ENCODE results near the gene N4BP2. TPM values are rescaled to one million over a fixed set of nuclear protein-coding genes. Genes with fewer than 3 reads are reported as not detected.

The N4BP2 gene
- total and polyA plus RNA-seq, 3 experiments from 2014 or later, result 10.3 to 21.1 (median 18.0) TPM

DNA sequence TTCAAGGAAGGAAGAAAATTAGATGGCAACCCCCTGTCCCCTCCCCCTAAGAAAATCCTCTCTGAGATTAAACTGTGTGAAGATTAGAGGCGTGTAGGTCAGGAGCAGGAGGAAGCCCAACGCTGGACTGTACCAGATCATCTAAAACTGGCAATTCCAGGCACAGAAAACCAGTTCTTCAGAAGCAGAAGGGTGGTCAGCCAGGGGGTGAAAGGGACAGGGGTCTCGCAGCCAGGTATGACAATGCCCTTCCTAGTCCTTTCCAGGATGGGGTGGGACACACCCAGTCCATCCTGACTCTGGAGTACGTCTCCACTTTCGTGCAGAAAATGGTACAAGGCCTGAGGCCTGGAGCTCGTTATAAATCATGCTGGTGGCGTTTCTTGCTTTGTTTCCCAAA is 136.9 kb downstream of the N4BP2 start:
- ChIA-PET CTCF (interaction anchor here (1.0 to 7.7 kb wide), 4 partner anchors 33 to 124 kb away, joined by 3 to 112 read pairs (median 4); no protein-coding TSS in a partner anchor), POLR2A (interaction anchor here (2.1 kb wide), 1 partner anchor 29 kb away, joined by 8 read pairs; no protein-coding TSS in a partner anchor)
- Mint-ChIP-seq H3K27me3 (no peaks in the 10 kb centered on the region), H3K4me1 (peaks cover 48 to 77% (median 62%) of the 10 kb centered on the region in 3 donors), H3K36me3 (peaks cover 4 to 21% (median 8%) of the 10 kb centered on the region in 3 donors), H3K4me3 (peak overlapping the region; percentile 73 to 98 (median 82)), H3K27ac (peak overlapping the region; percentile 93 to 100 (median 99)), H3K9me3 (peaks cover 0 to 2% (median 0%) of the 10 kb centered on the region in 5 donors)
- Histone ChIP-seq H3K4me3 (ENCODE audit: low read length) (peak overlapping the region; percentile 59), H3K27me3 (ENCODE audit: insufficient read depth, low read length, poor library complexity, severe bottlenecking) (no peaks in the 10 kb centered on the region), H3K4me1 (ENCODE audit: insufficient read depth, low read length) (peaks cover 51% of the 10 kb centered on the region), H3K36me3 (ENCODE audit: insufficient read depth, low read length) (peaks cover 4% of the 10 kb centered on the region), H3K9me3 (ENCODE audit: low read length) (no peaks in the 10 kb centered on the region), H3K27ac (ENCODE audit: low read depth, low read length) (no peak overlapping the region)
- DNase-seq, result peak in 1 of 5 donors; percentile 43

GRCh38 chr4:40194602-40195161 is 138.0 kb downstream of the N4BP2 start:
- no peaks in the 10 kb centered on the region for H3K27me3 Mint-ChIP-seq
- peaks cover 0 to 2% (median 0%) of the 10 kb centered on the region in 5 donors for H3K9me3 Mint-ChIP-seq
- CTCF ChIA-PET, result interaction anchor here (0.6 to 7.7 kb wide), 18 partner anchors 8 to 127 kb away, joined by 3 to 112 read pairs (median 4); no protein-coding TSS in a partner anchor
- POLR2A ChIA-PET, result interaction anchor here (0.7 to 4.5 kb wide), 17 partner anchors 10 to 126 kb away, joined by 3 to 26 read pairs (median 4); no protein-coding TSS in a partner anchor
- peaks cover 49 to 68% (median 61%) of the 10 kb centered on the region in 3 donors for H3K4me1 Mint-ChIP-seq
- Histone ChIP-seq H3K36me3 (ENCODE audit: insufficient read depth, low read length) (peaks cover 11% of the 10 kb centered on the region), H3K4me1 (ENCODE audit: insufficient read depth, low read length) (peaks cover 51% of the 10 kb centered on the region), H3K4me3 (ENCODE audit: low read length) (peak overlapping the region; percentile 93), H3K9me3 (ENCODE audit: low read length) (no peaks in the 10 kb centered on the region), H3K27ac (ENCODE audit: low read depth, low read length) (peak overlapping the region; percentile 35), H3K27me3 (ENCODE audit: insufficient read depth, low read length, poor library complexity, severe bottlenecking) (no peaks in the 10 kb centered on the region)
- peak in 4 of 5 donors; percentile 29 to 84 (median 74) for DNase-seq
- H3K27ac Mint-ChIP-seq, result peak overlapping the region; percentile 94 to 100 (median 99)
- H3K36me3 Mint-ChIP-seq, result peaks cover 5 to 30% (median 16%) of the 10 kb centered on the region in 3 donors
- H3K4me3 Mint-ChIP-seq, result peak overlapping the region; percentile 88 to 100 (median 97)

GRCh38 chr4:40195182-40196177 is 138.8 kb downstream of the N4BP2 start:
- Mint-ChIP-seq H3K4me3 (peak overlapping the region; percentile 93 to 100 (median 97)), H3K36me3 (peaks cover 6 to 38% (median 16%) of the 10 kb centered on the region in 3 donors), H3K27ac (peak overlapping the region; percentile 94 to 100 (median 99)), H3K9me3 (peaks cover 0 to 2% (median 0%) of the 10 kb centered on the region in 5 donors), H3K4me1 (peaks cover 50 to 61% (median 60%) of the 10 kb centered on the region in 3 donors), H3K27me3 (no peaks in the 10 kb centered on the region)
- Histone ChIP-seq H3K27me3 (ENCODE audit: insufficient read depth, low read length, poor library complexity, severe bottlenecking) (no peaks in the 10 kb centered on the region), H3K27ac (ENCODE audit: low read depth, low read length) (peak overlapping the region; percentile 35), H3K4me3 (ENCODE audit: low read length) (peak overlapping the region; percentile 93), H3K36me3 (ENCODE audit: insufficient read depth, low read length) (peaks cover 11% of the 10 kb centered on the region), H3K9me3 (ENCODE audit: low read length) (no peaks in the 10 kb centered on the region), H3K4me1 (ENCODE audit: insufficient read depth, low read length) (peaks cover 45% of the 10 kb centered on the region)
- ChIA-PET CTCF (interaction anchor here (0.8 to 7.7 kb wide), 19 partner anchors 9 to 130 kb away, joined by 3 to 112 read pairs (median 4); no protein-coding TSS in a partner anchor), POLR2A (interaction anchor here (0.6 to 4.5 kb wide), 24 partner anchors 10 to 125 kb away, joined by 3 to 26 read pairs (median 4); no protein-coding TSS in a partner anchor)
- no peak for DNase-seq

DNA sequence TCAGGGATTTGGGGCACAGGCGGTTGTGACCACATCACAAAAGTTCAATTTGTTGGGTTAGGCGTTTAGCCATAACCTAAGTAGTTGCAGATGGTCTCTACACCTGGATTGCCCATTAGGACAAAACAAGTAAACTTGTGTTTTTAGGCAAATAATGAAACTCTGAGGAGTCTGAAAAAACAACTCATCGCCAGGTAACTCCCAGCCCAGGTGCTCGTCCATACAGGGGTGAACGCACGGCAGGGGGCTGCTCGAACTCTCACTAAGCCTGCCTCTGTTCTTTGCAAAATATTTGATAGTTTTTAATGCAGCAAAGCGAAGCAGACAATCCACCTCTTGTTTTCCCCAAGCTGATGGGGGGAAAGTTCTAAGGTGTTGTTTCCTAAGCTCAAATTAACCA is 139.6 kb downstream of the N4BP2 start:
- peak overlapping the region; percentile 93 to 100 (median 97) for H3K4me3 Mint-ChIP-seq
- H3K27ac Mint-ChIP-seq, result peak overlapping the region; percentile 94 to 100 (median 99)
- H3K36me3 Mint-ChIP-seq, result peaks cover 7 to 44% (median 16%) of the 10 kb centered on the region in 3 donors
- H3K36me3 ChIP-seq (ENCODE audit: insufficient read depth, low read length), result peaks cover 16% of the 10 kb centered on the region
- ChIA-PET CTCF (interaction anchor here (1.0 to 7.7 kb wide), 13 partner anchors 8 to 140 kb away, joined by 3 to 112 read pairs (median 9); no protein-coding TSS in a partner anchor), POLR2A (interaction anchor here (0.6 to 4.5 kb wide), 11 partner anchors 9 to 831 kb away, joined by 3 to 26 read pairs (median 7); no protein-coding TSS in a partner anchor)
- no peaks in the 10 kb centered on the region for H3K9me3 ChIP-seq (ENCODE audit: low read length)
- no peaks in the 10 kb centered on the region for H3K27me3 ChIP-seq (ENCODE audit: insufficient read depth, low read length, poor library complexity, severe bottlenecking)
- H3K4me1 ChIP-seq (ENCODE audit: insufficient read depth, low read length), result peaks cover 43% of the 10 kb centered on the region
- peak overlapping the region; percentile 96 for H3K27ac ChIP-seq (ENCODE audit: low read depth, low read length)
- peak overlapping the region; percentile 93 for H3K4me3 ChIP-seq (ENCODE audit: low read length)
- H3K4me1 Mint-ChIP-seq, result peaks cover 52 to 66% (median 56%) of the 10 kb centered on the region in 3 donors
- DNase-seq, result no peak
- no peaks in the 10 kb centered on the region for H3K27me3 Mint-ChIP-seq
- peaks cover 0 to 2% (median 0%) of the 10 kb centered on the region in 5 donors for H3K9me3 Mint-ChIP-seq

DNA sequence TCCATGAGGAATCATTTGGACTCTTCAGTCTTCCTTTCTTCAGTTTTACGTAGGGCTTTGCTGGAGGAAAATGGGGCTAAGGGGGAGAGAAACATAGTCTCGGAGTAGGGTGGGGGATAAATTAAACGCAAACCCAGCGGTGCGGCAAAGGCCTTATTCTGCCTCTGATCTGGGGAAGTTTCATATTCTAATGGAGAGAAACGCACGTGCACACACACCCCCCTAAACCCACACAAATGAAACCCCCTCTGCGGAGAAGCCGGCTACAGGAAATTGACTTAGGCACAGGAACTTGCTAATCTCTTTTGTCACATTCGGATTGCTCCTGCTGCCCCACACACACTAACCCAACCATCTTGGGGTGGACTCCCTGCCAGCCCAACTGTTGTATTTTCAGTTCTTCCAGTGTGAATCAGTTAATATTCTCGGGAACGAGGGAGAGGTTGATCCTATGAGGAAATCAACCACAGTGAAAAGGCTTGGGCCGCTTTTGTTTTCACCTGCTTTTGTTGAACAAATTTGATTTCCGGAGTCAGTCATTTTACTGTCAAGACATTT is 140.2 kb downstream of the N4BP2 start, which contains the start of gene RHOH:
TSS of gene RHOH (plus strand) at position 308 of the 558 bp plus-strand sequence. CDS start 46,356 bp downstream, outside the sequence.
- Mint-ChIP-seq H3K27me3 (no peaks in the 10 kb centered on the region), H3K27ac (peak within 1 kb of the TSS; percentile 94 to 100 (median 99)), H3K9me3 (peaks cover 0 to 2% (median 0%) of the 10 kb centered on the region in 5 donors), H3K4me1 (peaks cover 53 to 67% (median 54%) of the 10 kb centered on the region in 3 donors), H3K36me3 (peaks cover 7 to 49% (median 16%) of the 10 kb centered on the region in 3 donors), H3K4me3 (peak within 1 kb of the TSS; percentile 93 to 100 (median 97))
- peaks cover 48% of the 10 kb centered on the region for H3K4me1 ChIP-seq (ENCODE audit: insufficient read depth, low read length)
- H3K9me3 ChIP-seq (ENCODE audit: low read length), result no peaks in the 10 kb centered on the region
- H3K4me3 ChIP-seq (ENCODE audit: low read length), result peak within 1 kb of the TSS; percentile 93
- no peaks in the 10 kb centered on the region for H3K27me3 ChIP-seq (ENCODE audit: insufficient read depth, low read length, poor library complexity, severe bottlenecking)
- peak; percentile 61 to 92 (median 85) for DNase-seq
- ChIA-PET CTCF (interaction anchor here (1.0 to 7.7 kb wide), 14 partner anchors 8 to 141 kb away, joined by 3 to 112 read pairs (median 10); no protein-coding TSS in a partner anchor), POLR2A (interaction anchor here (0.6 to 4.5 kb wide), 23 partner anchors 8 to 832 kb away, joined by 3 to 26 read pairs (median 5); no protein-coding TSS in a partner anchor)
- H3K27ac ChIP-seq (ENCODE audit: low read depth, low read length), result peak within 1 kb of the TSS; percentile 96
- peaks cover 19% of the 10 kb centered on the region for H3K36me3 ChIP-seq (ENCODE audit: insufficient read depth, low read length)

- Histone ChIP-seq H3K27me3 (ENCODE audit: insufficient read depth, low read length, poor library complexity, severe bottlenecking) (no peaks in the 10 kb centered on the region), H3K4me3 (ENCODE audit: low read length) (peak overlapping the region; percentile 93), H3K4me1 (ENCODE audit: insufficient read depth, low read length) (peaks cover 40% of the 10 kb centered on the region), H3K9me3 (ENCODE audit: low read length) (no peaks in the 10 kb centered on the region), H3K36me3 (ENCODE audit: insufficient read depth, low read length) (peaks cover 19% of the 10 kb centered on the region), H3K27ac (ENCODE audit: low read depth, low read length) (peak overlapping the region; percentile 96)
- peaks cover 10 to 56% (median 16%) of the 10 kb centered on the region in 3 donors for H3K36me3 Mint-ChIP-seq
- ChIA-PET CTCF (interaction anchor here (1.0 to 7.7 kb wide), 8 partner anchors 13 to 119 kb away, joined by 3 to 112 read pairs (median 14); no protein-coding TSS in a partner anchor), POLR2A (interaction anchor here (0.6 to 4.5 kb wide), 19 partner anchors 10 to 1836 kb away, joined by 3 to 39 read pairs (median 4); no protein-coding TSS in a partner anchor)
- no peaks in the 10 kb centered on the region for H3K27me3 Mint-ChIP-seq
- peak overlapping the region; percentile 94 to 100 (median 99) for H3K27ac Mint-ChIP-seq
- peaks cover 0 to 2% (median 0%) of the 10 kb centered on the region in 5 donors for H3K9me3 Mint-ChIP-seq
- DNase-seq, result peak in 3 of 5 donors; percentile 56 to 80 (median 76)
- peak overlapping the region; percentile 93 to 100 (median 97) for H3K4me3 Mint-ChIP-seq
- H3K4me1 Mint-ChIP-seq, result peaks cover 48 to 67% (median 54%) of the 10 kb centered on the region in 3 donors
These were observed 141.4 kb downstream of the N4BP2 start for GRCh38 chr4:40197879-40198689.

Data from CD8-positive, alpha-beta memory T cell (primary cell).